H1 (cell line): ENCODE results near the gene ELMO1. TPM values are rescaled to one million over a fixed set of nuclear protein-coding genes. Genes with fewer than 3 reads are reported as not detected.

Source experiments
- CTCF ChIA-PET: fragments of 300-600 bp; sonication (Branson Sonifier 250); formaldehyde crosslinking; loops from one replicate; lab custom pipeline; 2021; ENCODE audit not compliant: partially characterized antibody; lab: Charles Lee
- POLR2A ChIA-PET: fragments of 300-600 bp; sonication (Branson Sonifier 250); formaldehyde crosslinking; loops from one replicate; lab custom pipeline; 2021; ENCODE audit warnings: inconsistent platforms; ENCODE audit not compliant: partially characterized antibody; lab: Charles Lee
- DNase-seq, 2 experiments: peaks; one replicate each; pipeline versions ENCODE4 v3.0.0 to v3.0.0-alpha.2; 2010 to 2022; ENCODE audit warnings: low spot score in 2 of 2, low read depth in 1 of 2, mixed read lengths in 1 of 2
- FAIRE-seq: peaks from 2 replicates; lab custom pipeline; 2011; peaks lifted over from hg19 to GRCh38; lab: Jason Lieb, UNC
- H2AFZ ChIP-seq: 2 replicates; pipeline ENCODE4 v1.8.1; 2012; ENCODE audit warnings: low read length, inconsistent platforms
- H2AK5ac ChIP-seq: 2 replicates; pipeline ENCODE4 v1.6.1; 2013; ENCODE audit warnings: low read depth, low read length
- H2BK120ac ChIP-seq: replicated peaks from 2 replicates; pipeline ENCODE3; 2013; ENCODE audit warnings: low read depth, low read length, inconsistent platforms
- H2BK12ac ChIP-seq: 2 replicates; pipeline ENCODE4 v1.6.1; 2013; ENCODE audit warnings: low read depth, low read length
- H2BK15ac ChIP-seq: 2 replicates; pipeline ENCODE4 v1.6.1; 2013; ENCODE audit warnings: low read length
- H2BK20ac ChIP-seq: 2 replicates; pipeline ENCODE4 v1.6.1; 2013; ENCODE audit warnings: low read length
- H2BK5ac ChIP-seq: 2 replicates; pipeline ENCODE4 v1.6.1; 2013; ENCODE audit warnings: low read depth, low read length
- H3K14ac ChIP-seq: 2 replicates; pipeline ENCODE4 v1.6.1; 2013; ENCODE audit warnings: inconsistent platforms; ENCODE audit not compliant: insufficient read length
- H3K18ac ChIP-seq: 2 replicates; pipeline ENCODE4 v1.6.1; 2013; ENCODE audit warnings: low read length; ENCODE audit errors: extremely low read depth
- H3K23ac ChIP-seq: 2 replicates; pipeline ENCODE4 v1.6.1; 2013; ENCODE audit warnings: inconsistent platforms; ENCODE audit not compliant: insufficient read length
- H3K23me2 ChIP-seq: 2 replicates; pipeline ENCODE4 v1.6.1; 2013; ENCODE audit warnings: low read depth, low read length
- H3K27ac ChIP-seq: 2 replicates; pipeline ENCODE4 v1.6.1; 2011; ENCODE audit warnings: low read depth, low read length, inconsistent platforms
- H3K27me3 ChIP-seq, 4 experiments: replicated peaks in 1 of 4; 1 replicate in 1 of 4; 2 replicates in 3 of 4; pipeline versions ENCODE4 v1.6.1 to v1.8.1; 2011 to 2013; ENCODE audit warnings: low read length in 3 of 4, mild to moderate bottlenecking in 3 of 4, inconsistent platforms in 2 of 4, mixed read lengths in 2 of 4, moderate library complexity in 1 of 4; ENCODE audit not compliant: control insufficient read depth in 3 of 4, insufficient read depth in 3 of 4; ENCODE audit errors: extremely low read depth in 1 of 4
- H3K36me3 ChIP-seq, 4 experiments: 2 replicates each; pipeline versions ENCODE4 v1.6.1 to v1.8.1; 2011 to 2013; ENCODE audit warnings: mild to moderate bottlenecking in 4 of 4, low read length in 3 of 4, moderate library complexity in 2 of 4, control low read depth in 1 of 4, inconsistent platforms in 1 of 4; ENCODE audit not compliant: insufficient read depth in 4 of 4, control insufficient read depth in 2 of 4
- H3K4ac ChIP-seq: replicated peaks from 2 replicates; pipeline ENCODE3; 2013; ENCODE audit warnings: low read length, low read depth, mixed read lengths, inconsistent platforms; ENCODE audit not compliant: insufficient read length
- H3K4me1 ChIP-seq, 4 experiments: replicated peaks in 1 of 4; 1 replicate in 1 of 4; 2 replicates in 3 of 4; pipeline versions ENCODE4 v1.6.1 to v1.8.1; 2011 to 2013; ENCODE audit warnings: low read length in 3 of 4, inconsistent platforms in 2 of 4, mixed read lengths in 1 of 4; ENCODE audit not compliant: insufficient read depth in 4 of 4, control insufficient read depth in 3 of 4
- H3K4me2 ChIP-seq, 2 experiments: 2 replicates each; pipeline versions ENCODE4 v1.6.1 to v1.8.1; 2011 to 2013; ENCODE audit warnings: low read depth in 2 of 2, low read length in 2 of 2, control low read depth in 1 of 2, inconsistent platforms in 1 of 2, mild to moderate bottlenecking in 1 of 2; ENCODE audit not compliant: insufficient read depth in 1 of 2
- H3K4me3 ChIP-seq, 4 experiments: fragments of 200-600, 300-600 bp in 1 of 4; sonication (generic), shearing (Covaris generic), sonication (Bioruptor Twin) in 1 of 4; 2 replicates each; pipeline versions ENCODE4 v1.5.1 to v1.8.1; 2011 to 2016; ENCODE audit warnings: low read length in 4 of 4, low read depth in 3 of 4, control low read depth in 2 of 4, inconsistent platforms in 2 of 4, mild to moderate bottlenecking in 2 of 4, mixed read lengths in 1 of 4, moderate library complexity in 1 of 4; ENCODE audit not compliant: insufficient read depth in 2 of 4; ENCODE audit errors: extremely low read depth in 1 of 4
- H3K56ac ChIP-seq: replicated peaks from 2 replicates; pipeline ENCODE3; 2013; ENCODE audit warnings: low read depth, mild to moderate bottlenecking, mixed read lengths, low read length, inconsistent platforms; ENCODE audit not compliant: insufficient read length
- H3K79me1 ChIP-seq: 2 replicates; pipeline ENCODE4 v1.6.1; 2013; ENCODE audit warnings: low read depth, low read length, control low read depth
- H3K79me2 ChIP-seq, 2 experiments: 2 replicates each; pipeline versions ENCODE4 v1.6.1 to v1.8.1; 2012 to 2013; ENCODE audit warnings: low read length in 2 of 2, mild to moderate bottlenecking in 2 of 2, inconsistent platforms in 1 of 2; ENCODE audit not compliant: insufficient read depth in 2 of 2, control insufficient read depth in 1 of 2
- H3K9ac ChIP-seq, 4 experiments: replicated peaks in 1 of 4; 1 replicate in 1 of 4; 2 replicates in 3 of 4; pipeline versions ENCODE4 v1.6.1 to v1.8.1; 2011 to 2013; ENCODE audit warnings: low read depth in 3 of 4, low read length in 3 of 4, control low read depth in 2 of 4, mild to moderate bottlenecking in 2 of 4, moderate library complexity in 2 of 4, inconsistent platforms in 1 of 4; ENCODE audit errors: extremely low read depth in 1 of 4
- H3K9me3 ChIP-seq, 2 experiments: 2 replicates each; pipeline versions ENCODE4 v1.6.1 to v1.8.1; 2012 to 2013; ENCODE audit warnings: mild to moderate bottlenecking in 2 of 2, moderate library complexity in 2 of 2, control low read depth in 1 of 2, inconsistent platforms in 1 of 2, low read depth in 1 of 2, low read length in 1 of 2, mixed read lengths in 1 of 2; ENCODE audit not compliant: insufficient read depth in 2 of 2
- H4K20me1 ChIP-seq, 2 experiments: replicated peaks in 1 of 2; 2 replicates each; pipeline versions ENCODE3 to v1.8.1; 2011 to 2013; ENCODE audit warnings: inconsistent platforms in 2 of 2, low read length in 2 of 2, mild to moderate bottlenecking in 1 of 2; ENCODE audit not compliant: insufficient read depth in 2 of 2, control insufficient read depth in 1 of 2
- H4K5ac ChIP-seq: 2 replicates; pipeline ENCODE4 v1.6.1; 2013; ENCODE audit warnings: low read length, low read depth, mixed read lengths, inconsistent platforms; ENCODE audit not compliant: insufficient read length
- H4K8ac ChIP-seq: 2 replicates; pipeline ENCODE4 v1.8.0; 2013; ENCODE audit warnings: mild to moderate bottlenecking, moderate library complexity, low read length, inconsistent platforms; ENCODE audit not compliant: insufficient read depth; ENCODE audit errors: extremely low read depth
- H4K91ac ChIP-seq: replicated peaks from 2 replicates; pipeline ENCODE3; 2013; ENCODE audit warnings: low read length, mixed read lengths, inconsistent platforms; ENCODE audit not compliant: insufficient read length
- CBX8 ChIP-seq: fragments of 300-800, 300-1000 bp; sonication (generic); IDR thresholded peaks from 2 replicates; pipeline ENCODE4 v1.7.1; 2016; ENCODE audit warnings: low read depth, low read length, borderline replicate concordance
- GABPA ChIP-seq: IDR thresholded peaks from 2 replicates; pipeline ENCODE4 v1.6.1; 2011; ENCODE audit warnings: mild to moderate bottlenecking, low read length, moderate library complexity, borderline replicate concordance; ENCODE audit not compliant: insufficient read depth
- HDAC6 ChIP-seq: IDR thresholded peaks from one replicate; pipeline ENCODE4 v1.7.1; 2012; ENCODE audit warnings: low read depth, mild to moderate bottlenecking, inconsistent platforms, low read length, moderate library complexity
- JUN ChIP-seq: IDR thresholded peaks from 2 replicates; pipeline ENCODE4 v1.6.1; 2011; ENCODE audit warnings: low read depth, mild to moderate bottlenecking, improper control_type of control experiment, low read length
- KDM1A ChIP-seq: fragments of 200-600, 300-600 bp; sonication (generic); IDR thresholded peaks from 2 replicates; pipeline ENCODE4 v1.7.1; 2016; ENCODE audit warnings: mild to moderate bottlenecking, low read length, borderline replicate concordance
- POLR2A ChIP-seq, 2 experiments: IDR thresholded peaks; 1 replicate in 1 of 2; 2 replicates in 1 of 2; pipeline ENCODE4 v1.6.1; 2011; ENCODE audit warnings: low read depth in 2 of 2, low read length in 2 of 2, mild to moderate bottlenecking in 2 of 2; ENCODE audit errors: control extremely low read depth in 1 of 2
- RFX5 ChIP-seq: IDR thresholded peaks from 2 replicates; pipeline ENCODE4 v1.6.1; 2011; ENCODE audit warnings: low read depth, low read length, improper control_type of control experiment, borderline replicate concordance
- SAP30 ChIP-seq: fragments of 300-600 bp; sonication (generic); IDR thresholded peaks from 2 replicates; pipeline ENCODE4 v1.7.1; 2012; ENCODE audit warnings: low read length, moderate library complexity, mild to moderate bottlenecking, inconsistent platforms; ENCODE audit not compliant: insufficient read depth, insufficient replicate concordance
- SP4 ChIP-seq: IDR thresholded peaks from 2 replicates; pipeline ENCODE4 v1.6.1; 2012; ENCODE audit warnings: low read length, inconsistent platforms
- TAF1 ChIP-seq: IDR thresholded peaks from 2 replicates; pipeline ENCODE4 v1.6.1; 2011; ENCODE audit warnings: mild to moderate bottlenecking, low read depth, low read length
- TBP ChIP-seq: IDR thresholded peaks from 2 replicates; pipeline ENCODE4 v1.6.1; 2011; ENCODE audit warnings: low read depth, low read length, improper control_type of control experiment
- TEAD4 ChIP-seq: IDR thresholded peaks from 2 replicates; pipeline ENCODE4 v1.6.1; 2012; ENCODE audit warnings: low read depth, low read length, inconsistent platforms, mixed read lengths
- WGBS, 2 experiments: shearing (Covaris generic) in 1 of 2; methylation state at CpG; one replicate each; pipeline versions ENCODE4 v1.1.6 to v1.1.7; 2013 to 2015; ENCODE audit warnings: low lambda C conversion rate in 2 of 2, mixed read lengths in 2 of 2, inconsistent platforms in 1 of 2, low coverage in 1 of 2, missing lambda C conversion rate in 1 of 2; ENCODE audit not compliant: insufficient replicate concordance in 2 of 2, insufficient coverage in 1 of 2, insufficient read length in 1 of 2; ENCODE audit errors: extremely low coverage in 1 of 2, missing lambda C conversion rate in 1 of 2; 5-methylcytosine and 5-hydroxymethylcytosine counted together
- polyA plus RNA-seq, 7 experiments: library from polyadenylated mRNA; depleted of rRNA in 3 of 7; stranded (reverse) in 5 of 7; unstranded in 2 of 7; fragments of >200 nt in 5 of 7; fragments of 200-250 nt in 2 of 7; gene quantifications; 1 replicate in 5 of 7; 2 replicates in 1 of 7; 4 replicates in 1 of 7; pipeline versions ENCODE4 v1.2.1 to v1.2.3, GENCODE V29; 2011 to 2013; ENCODE audit warnings: missing spikeins in 2 of 7, mixed read lengths in 2 of 7
- total RNA-seq: library from RNA; stranded (reverse); fragmentation: NEBNext Ultra II Directional; extraction: Animal tissue kit (Norgen Biotek cat#: 25700); gene quantifications from 2 replicates; pipeline ENCODE4 v1.2.1, GENCODE V29; 2021
- TF ChIP-seq, protein P1 (sequence below): IDR thresholded peaks from 2 replicates; pipeline ENCODE4 v1.6.1; 2012; ENCODE audit warnings: inconsistent platforms

The ELMO1 gene
- total and polyA plus RNA-seq, 2 of the 8 experiments (the other 6 are each of a cell fraction or from before 2014, with no cell fraction given) = 18.4 to 21.0 TPM

- POLR2A ChIA-PET = no interaction called here
- CTCF ChIA-PET = interaction anchor here (0.6 to 3.4 kb wide), 32 partner anchors 9 to 699 kb away, joined by 3 to 48 read pairs (median 5); no protein-coding TSS in a partner anchor
- 47% methylated on average over 7 of the region's 7 CpGs; no CpG with 5 or more reads in 1 of the 2 experiments for WGBS, 2 experiments
- TF ChIP-seq RFX5 (no peak), GABPA (no peak), CBX8 (no peak), JUN (no peak), KDM1A (no peak), TAF1 (no peak), SP4 (no peak), TEAD4 (no peak), POLR2A (IDR thresholded peaks at IDR 0.05; ENCODE audit: control extremely low read depth in 1 of 2, low read depth in 2 of 2, low read length in 2 of 2) (no peak), HDAC6 (no peak), SAP30 (no peak), TBP (no peak)
- TF ChIP-seq, protein P1, sequence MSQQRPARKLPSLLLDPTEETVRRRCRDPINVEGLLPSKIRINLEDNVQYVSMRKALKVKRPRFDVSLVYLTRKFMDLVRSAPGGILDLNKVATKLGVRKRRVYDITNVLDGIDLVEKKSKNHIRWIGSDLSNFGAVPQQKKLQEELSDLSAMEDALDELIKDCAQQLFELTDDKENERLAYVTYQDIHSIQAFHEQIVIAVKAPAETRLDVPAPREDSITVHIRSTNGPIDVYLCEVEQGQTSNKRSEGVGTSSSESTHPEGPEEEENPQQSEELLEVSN = no peak
Measured at GRCh38 chr7:37180828-37181549, 267.7 kb downstream of the ELMO1 start.

More at GRCh38 chr7:37180828-37181549, 267.7 kb downstream of the ELMO1 start:
- Histone ChIP-seq H3K79me1 (no peaks in the 10 kb centered on the region), H2AFZ (no peak overlapping the region), H4K20me1 (no peaks in the 10 kb centered on the region), H2AK5ac (no peak overlapping the region), H2BK12ac (no peak overlapping the region), H4K5ac (no peak overlapping the region), H3K23ac (no peak overlapping the region), H3K36me3 (no peaks in the 10 kb centered on the region), H2BK20ac (no peak overlapping the region), H3K4ac (no peak overlapping the region), H4K91ac (no peak overlapping the region), H3K27ac (no peak overlapping the region), H4K8ac (no peak overlapping the region), H2BK5ac (no peak overlapping the region), H3K23me2 (no peaks in the 10 kb centered on the region), H3K4me2 (no peak overlapping the region; a peak in 1 of 4 replicates), H3K27me3 (no peaks in the 10 kb centered on the region), H3K9me3 (no peaks in the 10 kb centered on the region), H3K79me2 (no peaks in the 10 kb centered on the region), H3K4me1 (no peaks in the 10 kb centered on the region; a peak in 2 of 7 replicates), H3K9ac (no peak overlapping the region), H3K18ac (no peak overlapping the region), H3K4me3 (no peak overlapping the region), H3K14ac (no peak overlapping the region), H2BK120ac (no peak overlapping the region), H3K56ac (no peak overlapping the region), H2BK15ac (no peak overlapping the region)
- FAIRE-seq = no peak
- DNase-seq = no peak
